ENCODE data around the gene CSTPP1.

Gene CSTPP1

DNA sequence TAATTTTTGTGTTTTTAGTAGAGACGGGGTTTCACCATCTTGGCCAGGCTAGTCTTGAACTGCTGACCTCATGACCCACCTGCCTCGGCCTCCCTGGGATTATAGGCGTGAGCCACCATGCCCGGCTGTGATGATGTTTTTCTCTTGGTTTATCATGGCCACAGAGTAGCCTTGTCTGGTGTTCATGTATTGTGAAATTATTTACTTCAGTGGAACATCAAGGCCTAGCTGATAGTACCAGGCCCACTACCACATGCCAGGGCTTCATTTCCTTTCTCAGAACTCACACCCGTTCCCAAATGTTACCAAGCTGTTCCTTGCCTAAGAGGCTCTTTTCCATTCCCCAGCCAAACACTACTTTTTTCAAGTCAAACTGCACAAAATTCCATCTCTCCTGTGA is 272.1 kb downstream of the CSTPP1 start:
- DNase-seq (ENCODE audit: low spot score): no peak
